ENCODE data around the gene CKAP2L.

DNA sequence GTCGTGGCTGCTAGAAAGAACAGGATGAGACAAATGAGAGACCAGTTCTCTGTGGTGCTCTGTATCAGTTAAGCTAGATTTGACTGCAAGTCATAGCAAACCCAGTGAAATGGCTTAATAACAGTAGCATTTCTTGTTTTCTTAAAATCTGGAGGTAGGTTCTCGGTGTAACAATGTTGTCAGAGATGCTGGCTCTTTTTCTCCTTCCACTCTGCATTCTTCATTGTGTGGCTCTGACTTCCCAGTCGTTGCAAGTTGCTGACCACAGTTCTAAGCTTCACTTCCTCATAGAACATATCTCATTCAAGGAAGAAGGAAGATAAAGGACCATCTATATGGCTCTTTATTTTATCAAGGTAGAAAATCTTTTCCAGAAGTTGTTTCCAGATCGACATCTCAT, 7.9 kb upstream of the CKAP2L start:
- TF ChIP-seq, protein P1, sequence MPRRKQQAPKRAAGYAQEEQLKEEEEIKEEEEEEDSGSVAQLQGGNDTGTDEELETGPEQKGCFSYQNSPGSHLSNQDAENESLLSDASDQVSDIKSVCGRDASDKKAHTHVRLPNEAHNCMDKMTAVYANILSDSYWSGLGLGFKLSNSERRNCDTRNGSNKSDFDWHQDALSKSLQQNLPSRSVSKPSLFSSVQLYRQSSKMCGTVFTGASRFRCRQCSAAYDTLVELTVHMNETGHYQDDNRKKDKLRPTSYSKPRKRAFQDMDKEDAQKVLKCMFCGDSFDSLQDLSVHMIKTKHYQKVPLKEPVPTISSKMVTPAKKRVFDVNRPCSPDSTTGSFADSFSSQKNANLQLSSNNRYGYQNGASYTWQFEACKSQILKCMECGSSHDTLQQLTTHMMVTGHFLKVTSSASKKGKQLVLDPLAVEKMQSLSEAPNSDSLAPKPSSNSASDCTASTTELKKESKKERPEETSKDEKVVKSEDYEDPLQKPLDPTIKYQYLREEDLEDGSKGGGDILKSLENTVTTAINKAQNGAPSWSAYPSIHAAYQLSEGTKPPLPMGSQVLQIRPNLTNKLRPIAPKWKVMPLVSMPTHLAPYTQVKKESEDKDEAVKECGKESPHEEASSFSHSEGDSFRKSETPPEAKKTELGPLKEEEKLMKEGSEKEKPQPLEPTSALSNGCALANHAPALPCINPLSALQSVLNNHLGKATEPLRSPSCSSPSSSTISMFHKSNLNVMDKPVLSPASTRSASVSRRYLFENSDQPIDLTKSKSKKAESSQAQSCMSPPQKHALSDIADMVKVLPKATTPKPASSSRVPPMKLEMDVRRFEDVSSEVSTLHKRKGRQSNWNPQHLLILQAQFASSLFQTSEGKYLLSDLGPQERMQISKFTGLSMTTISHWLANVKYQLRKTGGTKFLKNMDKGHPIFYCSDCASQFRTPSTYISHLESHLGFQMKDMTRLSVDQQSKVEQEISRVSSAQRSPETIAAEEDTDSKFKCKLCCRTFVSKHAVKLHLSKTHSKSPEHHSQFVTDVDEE (CRISPR knock-in tag; IDR thresholded peaks at IDR 0.05) = no peak
- TF ChIP-seq, protein P2, sequence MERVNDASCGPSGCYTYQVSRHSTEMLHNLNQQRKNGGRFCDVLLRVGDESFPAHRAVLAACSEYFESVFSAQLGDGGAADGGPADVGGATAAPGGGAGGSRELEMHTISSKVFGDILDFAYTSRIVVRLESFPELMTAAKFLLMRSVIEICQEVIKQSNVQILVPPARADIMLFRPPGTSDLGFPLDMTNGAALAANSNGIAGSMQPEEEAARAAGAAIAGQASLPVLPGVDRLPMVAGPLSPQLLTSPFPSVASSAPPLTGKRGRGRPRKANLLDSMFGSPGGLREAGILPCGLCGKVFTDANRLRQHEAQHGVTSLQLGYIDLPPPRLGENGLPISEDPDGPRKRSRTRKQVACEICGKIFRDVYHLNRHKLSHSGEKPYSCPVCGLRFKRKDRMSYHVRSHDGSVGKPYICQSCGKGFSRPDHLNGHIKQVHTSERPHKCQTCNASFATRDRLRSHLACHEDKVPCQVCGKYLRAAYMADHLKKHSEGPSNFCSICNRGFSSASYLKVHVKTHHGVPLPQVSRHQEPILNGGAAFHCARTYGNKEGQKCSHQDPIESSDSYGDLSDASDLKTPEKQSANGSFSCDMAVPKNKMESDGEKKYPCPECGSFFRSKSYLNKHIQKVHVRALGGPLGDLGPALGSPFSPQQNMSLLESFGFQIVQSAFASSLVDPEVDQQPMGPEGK (CRISPR knock-in tag; IDR thresholded peaks at IDR 0.05; ENCODE audit: borderline replicate concordance) = no peak
- TF ChIP-seq SNAI2 (CRISPR knock-in tag; IDR thresholded peaks at IDR 0.05) (no peak), ISL1 (CRISPR knock-in tag; IDR thresholded peaks at IDR 0.05) (no peak), CSDC2 (CRISPR knock-in tag; IDR thresholded peaks at IDR 0.05) (no peak), ZFP30 (CRISPR knock-in tag; IDR thresholded peaks at IDR 0.05) (no peak), ESRRG (CRISPR knock-in tag; IDR thresholded peaks at IDR 0.05) (no peak)
